ENCODE data around the gene CMTM1. TPM values are rescaled to one million over a fixed set of nuclear protein-coding genes. Genes with fewer than 3 reads are reported as not detected.
A peak's percentile ranks its signal among the peaks of the same experiment; 100 is the strongest.

CMTM1 gene
- total RNA-seq, 4 donors from 2014 or later: 2.0 to 5.1 (median 2.1) TPM; not detected in 1

GRCh38 chr16:66581246-66581952, 15.2 kb downstream of the CMTM1 start:
- Histone ChIP-seq H3K36me3 (no peaks in the 10 kb centered on the region), H3K27me3 (peaks cover 0 to 13% of the 10 kb centered on the region in 2 donors), H3K27ac (peak overlapping the region in 2 of 4 donors; percentile 51 to 68), H3K4me3 (no peak overlapping the region), H3K9me3 (no peaks in the 10 kb centered on the region), H3K4me1 (peaks cover 0 to 30% (median 5%) of the 10 kb centered on the region in 4 donors)
- no peak for TF ChIP-seq POLR2A (IDR thresholded peaks at IDR 0.05)
- TF ChIP-seq, protein P1, sequence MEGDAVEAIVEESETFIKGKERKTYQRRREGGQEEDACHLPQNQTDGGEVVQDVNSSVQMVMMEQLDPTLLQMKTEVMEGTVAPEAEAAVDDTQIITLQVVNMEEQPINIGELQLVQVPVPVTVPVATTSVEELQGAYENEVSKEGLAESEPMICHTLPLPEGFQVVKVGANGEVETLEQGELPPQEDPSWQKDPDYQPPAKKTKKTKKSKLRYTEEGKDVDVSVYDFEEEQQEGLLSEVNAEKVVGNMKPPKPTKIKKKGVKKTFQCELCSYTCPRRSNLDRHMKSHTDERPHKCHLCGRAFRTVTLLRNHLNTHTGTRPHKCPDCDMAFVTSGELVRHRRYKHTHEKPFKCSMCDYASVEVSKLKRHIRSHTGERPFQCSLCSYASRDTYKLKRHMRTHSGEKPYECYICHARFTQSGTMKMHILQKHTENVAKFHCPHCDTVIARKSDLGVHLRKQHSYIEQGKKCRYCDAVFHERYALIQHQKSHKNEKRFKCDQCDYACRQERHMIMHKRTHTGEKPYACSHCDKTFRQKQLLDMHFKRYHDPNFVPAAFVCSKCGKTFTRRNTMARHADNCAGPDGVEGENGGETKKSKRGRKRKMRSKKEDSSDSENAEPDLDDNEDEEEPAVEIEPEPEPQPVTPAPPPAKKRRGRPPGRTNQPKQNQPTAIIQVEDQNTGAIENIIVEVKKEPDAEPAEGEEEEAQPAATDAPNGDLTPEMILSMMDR (IDR thresholded peaks at IDR 0.05): no peak
- TF ChIP-seq EP300 (IDR thresholded peaks at IDR 0.05): no peak
- 66 to 76% methylated on average over 3 of the region's 3 CpGs for WGBS, 2 donors
- DNase-seq (ENCODE audit: low spot score in 2 of 2): no peak

DNA sequence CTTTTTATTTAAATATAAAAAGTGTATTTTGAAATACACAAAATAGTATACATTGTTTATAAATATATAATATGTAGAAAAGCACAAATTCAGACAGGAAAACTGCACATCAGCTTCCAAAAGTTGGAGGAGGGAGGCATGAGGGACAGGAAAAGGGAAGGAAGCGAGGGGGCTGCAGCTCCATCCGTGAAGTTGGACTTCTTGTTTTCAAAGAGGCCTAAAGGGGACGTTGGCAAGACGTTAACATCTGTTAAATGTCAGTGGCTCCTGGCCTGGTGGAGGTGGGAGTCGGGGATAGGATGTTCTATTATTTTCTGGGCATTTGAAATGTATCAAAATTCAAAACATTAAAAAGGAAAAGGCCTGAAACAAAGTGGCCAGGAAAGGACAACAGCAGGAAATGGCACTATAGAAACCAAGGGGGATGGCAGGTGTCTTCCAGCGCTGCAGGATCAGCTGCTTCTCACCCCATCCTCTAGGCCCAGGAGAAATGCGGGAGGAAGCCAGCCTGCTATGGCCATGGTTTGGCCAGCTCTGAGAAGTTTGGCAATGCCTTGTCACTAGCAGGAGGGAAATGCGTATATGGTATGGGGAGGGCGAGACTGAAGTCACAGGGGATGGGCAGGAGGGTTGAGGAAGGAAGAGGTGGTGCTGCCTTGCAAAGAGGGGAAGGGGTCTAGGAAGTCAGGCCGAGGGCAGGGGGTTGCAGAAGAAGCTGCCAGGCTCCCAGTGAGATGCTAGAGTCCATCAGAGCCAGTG, 19.4 kb downstream of the CMTM1 start:
- 66% methylated on average over 10 of the region's 10 CpGs for WGBS, 2 donors
- Histone ChIP-seq H3K27me3 (no peaks in the 10 kb centered on the region), H3K27ac (no peak overlapping the region), H3K4me1 (peaks cover 0 to 29% (median 5%) of the 10 kb centered on the region in 4 donors), H3K9me3 (no peaks in the 10 kb centered on the region), H3K36me3 (no peaks in the 10 kb centered on the region), H3K4me3 (no peak overlapping the region)
- DNase-seq (ENCODE audit: low spot score in 2 of 2): no peak
- no peak for TF ChIP-seq POLR2A (IDR thresholded peaks at IDR 0.05)
- peak in 1 of 2 donors; percentile 57 for TF ChIP-seq EP300 (IDR thresholded peaks at IDR 0.05)
- TF ChIP-seq, protein P1 (IDR thresholded peaks at IDR 0.05): no peak

DNA sequence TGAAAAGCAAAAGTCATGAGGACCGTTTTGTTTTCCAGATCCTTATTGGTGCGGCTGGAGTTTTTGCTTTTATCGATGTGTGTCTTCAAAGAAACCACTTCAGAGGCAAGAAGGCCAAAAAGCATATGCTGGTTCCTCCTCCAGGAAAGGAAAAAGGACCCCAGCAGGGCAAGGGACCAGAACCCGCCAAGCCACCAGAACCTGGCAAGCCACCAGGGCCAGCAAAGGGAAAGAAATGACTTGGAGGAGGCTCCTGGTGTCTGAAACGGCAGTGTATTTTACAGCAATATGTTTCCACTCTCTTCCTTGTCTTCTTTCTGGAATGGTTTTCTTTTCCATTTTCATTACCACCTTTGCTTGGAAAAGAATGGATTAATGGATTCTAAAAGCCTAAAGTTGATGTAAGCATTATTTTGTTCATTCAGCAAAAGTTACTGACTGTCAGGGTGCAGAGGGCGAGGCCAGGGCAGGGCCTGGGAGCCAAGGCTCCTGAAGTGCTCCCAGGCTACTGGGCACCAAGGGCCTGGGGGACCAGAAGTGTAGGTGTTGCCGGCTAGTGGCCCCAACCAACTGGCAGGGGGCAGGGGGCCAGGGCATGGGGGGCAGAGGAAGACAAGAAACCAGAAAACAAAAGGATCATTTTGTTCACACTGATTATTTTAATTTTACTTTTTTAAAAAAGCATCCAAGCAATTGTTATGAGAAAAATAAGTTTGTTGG, 21.8 kb downstream of the CMTM1 start:
- no peak for TF ChIP-seq POLR2A (IDR thresholded peaks at IDR 0.05)
- TF ChIP-seq, protein P1 (IDR thresholded peaks at IDR 0.05): no peak
- 55 to 66% methylated on average over 7 of the region's 7 CpGs for WGBS, 2 donors

GRCh38 chr16:66588981-66589713, 22.9 kb downstream of the CMTM1 start:
- peak in 1 of 2 donors; percentile 36 for DNase-seq (ENCODE audit: low spot score in 2 of 2)
- no peaks in the 10 kb centered on the region for H3K27me3 ChIP-seq
- TF ChIP-seq POLR2A (IDR thresholded peaks at IDR 0.05): no peak
- no peak for TF ChIP-seq EP300 (IDR thresholded peaks at IDR 0.05)
- TF ChIP-seq, protein P1 (IDR thresholded peaks at IDR 0.05): peak; percentile 45 to 72 (median 62)
- H3K4me3 ChIP-seq: no peak overlapping the region
- H3K9me3 ChIP-seq: peaks cover 0 to 6% (median 0%) of the 10 kb centered on the region in 4 donors
- no peak overlapping the region for H3K27ac ChIP-seq
- H3K4me1 ChIP-seq: peaks cover 0 to 21% (median 5%) of the 10 kb centered on the region in 4 donors
- H3K36me3 ChIP-seq: no peaks in the 10 kb centered on the region
- WGBS, 2 donors: 90% methylated on average over 7 to 8 of the region's 8 CpGs

More for the DNA sequence above, 21.8 kb downstream of the CMTM1 start:
- H3K27me3 ChIP-seq: no peaks in the 10 kb centered on the region
- peaks cover 0 to 21% (median 5%) of the 10 kb centered on the region in 4 donors for H3K4me1 ChIP-seq
- H3K27ac ChIP-seq: peak overlapping the region in 1 of 4 donors; percentile 8
- no peak for DNase-seq (ENCODE audit: low spot score in 2 of 2)
- no peaks in the 10 kb centered on the region for H3K36me3 ChIP-seq
- no peaks in the 10 kb centered on the region for H3K9me3 ChIP-seq
- no peak overlapping the region for H3K4me3 ChIP-seq
